B cell (primary cell): Measurements from ENCODE around the gene C19orf47. TPM values are rescaled to one million over a fixed set of nuclear protein-coding genes. Genes with fewer than 3 reads are reported as not detected.

Experiments
- ATAC-seq: fragments of 200-7000 bp; cut with Tn5 transposase; one replicate; pipeline ENCODE4 v1.10.0; 2021; ENCODE audit warnings: low read depth, mild to moderate bottlenecking, moderate number of reproducible peaks, moderate library complexity
- CTCF ChIA-PET: fragments of 350-600 bp; sonication (Branson Sonifier 250); formaldehyde crosslinking; loops from one replicate; lab custom pipeline; 2021; ENCODE audit warnings: antibody characterized with exemption, inconsistent platforms; lab: Charles Lee
- POLR2A ChIA-PET: fragments of 350-600 bp; sonication (Branson Sonifier 250); formaldehyde crosslinking; loops from one replicate; lab custom pipeline; 2021; ENCODE audit warnings: antibody characterized with exemption; lab: Charles Lee
- DNase-seq: peaks from one replicate; pipeline ENCODE4 v3.0.0; 2013
- H2AFZ ChIP-seq: 2 replicates; pipeline ENCODE4 v1.6.1; 2012; ENCODE audit warnings: mild to moderate bottlenecking, low read depth, low read length; ENCODE audit not compliant: insufficient read depth, poor library complexity, severe bottlenecking
- H3K27ac ChIP-seq, 2 donors: 1 replicate in 1 of 2; 2 replicates in 1 of 2; pipeline ENCODE4 v1.5.1; 2012 to 2013; ENCODE audit warnings: low read length in 2 of 2, mild to moderate bottlenecking in 2 of 2, moderate library complexity in 1 of 2
- H3K27me3 ChIP-seq, 4 experiments: fragments of 200-600 bp in 1 of 4; sonication (generic) in 1 of 4; replicated peaks in 1 of 4; 1 replicate in 2 of 4; 2 replicates in 2 of 4; pipeline versions ENCODE4 v1.6.1 to v1.7.0; 2013 to 2016; ENCODE audit warnings: low read length in 3 of 4, mild to moderate bottlenecking in 2 of 4, mixed read lengths in 1 of 4, moderate library complexity in 1 of 4; ENCODE audit not compliant: insufficient read depth in 4 of 4, control insufficient read depth in 3 of 4; ENCODE audit errors: control extremely low read depth in 1 of 4
- H3K36me3 ChIP-seq, 2 experiments: replicated peaks in 1 of 2; 1 replicate in 1 of 2; 2 replicates in 1 of 2; pipeline versions ENCODE4 v1.6.1 to v1.7.1; 2013; ENCODE audit warnings: low read length in 1 of 2; ENCODE audit not compliant: insufficient read depth in 2 of 2, control insufficient read depth in 1 of 2; ENCODE audit errors: control extremely low read depth in 1 of 2, extremely low read depth in 1 of 2
- H3K4me1 ChIP-seq, 2 donors: fragments of 200-600 bp in 1 of 2; sonication (generic) in 1 of 2; 1 replicate in 1 of 2; 2 replicates in 1 of 2; pipeline versions ENCODE4 v1.5.1 to v1.6.1; 2013 to 2017; ENCODE audit warnings: low read length in 2 of 2; ENCODE audit not compliant: control insufficient read depth in 2 of 2, insufficient read depth in 2 of 2
- H3K4me2 ChIP-seq: replicated peaks from 2 replicates; pipeline ENCODE3; 2012; ENCODE audit warnings: mild to moderate bottlenecking, low read depth, low read length; ENCODE audit not compliant: poor library complexity, severe bottlenecking
- H3K4me3 ChIP-seq, 5 experiments: fragments of 200-600 bp in 1 of 5; sonication (generic) in 1 of 5; 1 replicate in 3 of 5; 2 replicates in 2 of 5; pipeline versions ENCODE4 v1.5.1 to v1.7.0; 2011 to 2016; ENCODE audit warnings: low read length in 4 of 5, mild to moderate bottlenecking in 4 of 5, low read depth in 2 of 5, control low read depth in 1 of 5, moderate library complexity in 1 of 5; ENCODE audit not compliant: insufficient read depth in 1 of 5; ENCODE audit errors: control extremely low read depth in 1 of 5, extremely low read depth in 1 of 5
- H3K79me2 ChIP-seq: fragments of 200-600 bp; sonication (generic); one replicate; pipeline ENCODE4 v1.6.0; 2016; ENCODE audit warnings: low read length; ENCODE audit not compliant: control insufficient read depth, insufficient read depth
- H3K9ac ChIP-seq: fragments of 200-600 bp; sonication (generic); 2 replicates; pipeline ENCODE4 v1.6.1; 2017; ENCODE audit warnings: mild to moderate bottlenecking, low read length, moderate library complexity
- H3K9me3 ChIP-seq, 3 donors: one replicate each; pipeline versions ENCODE4 v1.6.1 to v1.7.1; 2013; ENCODE audit warnings: low read length in 2 of 3; ENCODE audit not compliant: control insufficient read depth in 2 of 3, insufficient read depth in 1 of 3; ENCODE audit errors: control extremely low read depth in 1 of 3
- H4K20me1 ChIP-seq: 2 replicates; pipeline ENCODE4 v1.6.0; 2012; ENCODE audit warnings: mild to moderate bottlenecking, low read length; ENCODE audit not compliant: insufficient read depth, control insufficient read depth, poor library complexity, severe bottlenecking
- H3K27ac Mint-ChIP-seq: one replicate; pipeline ENCODE4 v1.8.0; 2021; ENCODE audit warnings: mixed read lengths
- H3K27me3 Mint-ChIP-seq: one replicate; pipeline ENCODE4 v1.8.0; 2021; ENCODE audit warnings: mixed read lengths
- H3K4me1 Mint-ChIP-seq: one replicate; pipeline ENCODE4 v1.8.0; 2021; ENCODE audit warnings: mixed read lengths
- H3K4me3 Mint-ChIP-seq: one replicate; pipeline ENCODE4 v1.8.0; 2021; ENCODE audit warnings: mixed read lengths
- H3K9me3 Mint-ChIP-seq: one replicate; pipeline ENCODE4 v1.8.0; 2022; ENCODE audit warnings: mixed read lengths; ENCODE audit not compliant: insufficient read depth
- CTCF ChIP-seq: fragments of 200-600 bp; IDR thresholded peaks from one replicate; pipeline ENCODE4 v1.8.0; 2022; ENCODE audit warnings: antibody characterized with exemption, mild to moderate bottlenecking
- EZH2 ChIP-seq: IDR thresholded peaks from 2 replicates; pipeline ENCODE4 v1.6.1; 2012; ENCODE audit warnings: borderline replicate concordance, low read depth, mild to moderate bottlenecking, moderate library complexity, low read length; ENCODE audit not compliant: insufficient read depth, poor library complexity, severe bottlenecking
- WGBS: methylation state at CpG from one replicate; pipeline ENCODE4 v1.1.5; 2013; ENCODE audit warnings: missing lambda C conversion rate; ENCODE audit not compliant: insufficient coverage; 5-methylcytosine and 5-hydroxymethylcytosine counted together
- intact Hi-C: fragments of 100-400 bp; cut with micrococcal nuclease; formaldehyde crosslinking; loops from one replicate; pipeline ENCODE4 v1.10.0; 2022
- polyA plus RNA-seq: library from polyadenylated mRNA; depleted of rRNA; stranded (reverse); fragments of >200 nt; gene quantifications from 2 replicates; pipeline ENCODE4 v1.2.3, GENCODE V29; 2012
- total RNA-seq, 2 donors: library from RNA; stranded (reverse); fragments of 120-200 nt in 1 of 2; gene quantifications; 1 replicate in 1 of 2; 2 replicates in 1 of 2; pipeline versions ENCODE4 v1.2.3 to v1.2.4, GENCODE V29; 2013 to 2022

The C19orf47 gene
- total and polyA plus RNA-seq, 2 donors (not counting 1 experiment from before 2014, with no cell fraction given): 12.7 to 16.7 TPM

DNA sequence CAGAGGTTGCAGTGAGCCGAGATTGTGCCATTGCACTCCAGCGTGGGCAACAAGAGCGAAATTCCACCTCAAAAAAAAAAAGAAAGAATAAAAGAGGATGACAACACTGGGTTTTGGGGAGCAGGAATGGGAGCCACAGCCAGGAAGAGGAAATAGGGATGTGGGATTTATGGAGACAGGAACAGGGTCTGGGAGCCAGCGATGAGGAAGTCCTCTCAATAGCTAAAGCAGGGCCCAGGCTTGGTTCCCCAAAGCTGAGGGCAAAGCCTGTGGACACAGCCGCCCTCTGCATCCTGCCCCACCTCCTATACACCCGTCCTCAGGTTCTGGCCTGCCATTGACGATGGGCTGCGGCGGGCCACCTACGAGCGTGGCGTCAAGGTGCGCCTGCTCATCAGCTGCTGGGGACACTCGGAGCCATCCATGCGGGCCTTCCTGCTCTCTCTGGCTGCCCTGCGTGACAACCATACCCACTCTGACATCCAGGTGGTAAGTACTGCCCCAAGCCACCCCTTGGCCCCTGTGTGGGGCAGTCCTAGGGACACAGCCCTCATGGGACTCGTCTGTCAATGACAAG, 28.2 kb upstream of the C19orf47 start:
- Histone ChIP-seq H3K79me2 (no peaks in the 10 kb centered on the region), H3K4me1 (no peaks in the 10 kb centered on the region), H3K27ac (no peak overlapping the region), H3K9me3 (no peaks in the 10 kb centered on the region), H4K20me1 (no peaks in the 10 kb centered on the region), H3K4me2 (no peak overlapping the region), H3K36me3 (peaks cover 0 to 12% of the 10 kb centered on the region in 2 experiments), H2AFZ (no peak overlapping the region), H3K4me3 (no peak overlapping the region), H3K27me3 (no peaks in the 10 kb centered on the region), H3K9ac (no peak overlapping the region)
- H3K4me3 Mint-ChIP-seq: no peak overlapping the region
- WGBS: 97% methylated on average over 14 of the region's 17 CpGs
- H3K4me1 Mint-ChIP-seq: no peaks in the 10 kb centered on the region
- intact Hi-C loops: no loop called here
- DNase-seq (no peak), ATAC-seq (no peak)
- no peaks in the 10 kb centered on the region for H3K9me3 Mint-ChIP-seq
- ChIA-PET CTCF (no interaction called here), POLR2A (no interaction called here)
- H3K27me3 Mint-ChIP-seq: no peaks in the 10 kb centered on the region
- H3K27ac Mint-ChIP-seq: no peak overlapping the region
- TF ChIP-seq EZH2: no peak
- TF ChIP-seq CTCF: no peak

- Histone ChIP-seq H3K4me3 (no peak overlapping the region), H4K20me1 (no peaks in the 10 kb centered on the region), H3K9me3 (no peaks in the 10 kb centered on the region), H3K27ac (no peak overlapping the region), H3K36me3 (peaks cover 0 to 19% of the 10 kb centered on the region in 2 experiments), H3K4me1 (no peaks in the 10 kb centered on the region), H3K79me2 (no peaks in the 10 kb centered on the region), H3K9ac (no peak overlapping the region), H3K4me2 (no peak overlapping the region), H3K27me3 (no peaks in the 10 kb centered on the region), H2AFZ (no peak overlapping the region)
- DNase-seq: no peak
- CTCF ChIA-PET: interaction anchor here (0.7 kb wide), 1 partner anchor 47 kb away, joined by 3 read pairs; no protein-coding TSS in a partner anchor
- Mint-ChIP-seq H3K4me3 (no peak overlapping the region), H3K9me3 (no peaks in the 10 kb centered on the region), H3K27me3 (no peaks in the 10 kb centered on the region), H3K4me1 (no peaks in the 10 kb centered on the region), H3K27ac (no peak overlapping the region)
- intact Hi-C loops: no loop called here
- no peak for TF ChIP-seq CTCF
- no peak for TF ChIP-seq EZH2
- WGBS: 98% methylated on average over 7 of the region's 7 CpGs
- POLR2A ChIA-PET: no interaction called here
- no peak for ATAC-seq
These were observed 25.9 kb upstream of the C19orf47 start for GRCh38 chr19:40374084-40374483.
